ENCODE results near the gene HK3.

DNA sequence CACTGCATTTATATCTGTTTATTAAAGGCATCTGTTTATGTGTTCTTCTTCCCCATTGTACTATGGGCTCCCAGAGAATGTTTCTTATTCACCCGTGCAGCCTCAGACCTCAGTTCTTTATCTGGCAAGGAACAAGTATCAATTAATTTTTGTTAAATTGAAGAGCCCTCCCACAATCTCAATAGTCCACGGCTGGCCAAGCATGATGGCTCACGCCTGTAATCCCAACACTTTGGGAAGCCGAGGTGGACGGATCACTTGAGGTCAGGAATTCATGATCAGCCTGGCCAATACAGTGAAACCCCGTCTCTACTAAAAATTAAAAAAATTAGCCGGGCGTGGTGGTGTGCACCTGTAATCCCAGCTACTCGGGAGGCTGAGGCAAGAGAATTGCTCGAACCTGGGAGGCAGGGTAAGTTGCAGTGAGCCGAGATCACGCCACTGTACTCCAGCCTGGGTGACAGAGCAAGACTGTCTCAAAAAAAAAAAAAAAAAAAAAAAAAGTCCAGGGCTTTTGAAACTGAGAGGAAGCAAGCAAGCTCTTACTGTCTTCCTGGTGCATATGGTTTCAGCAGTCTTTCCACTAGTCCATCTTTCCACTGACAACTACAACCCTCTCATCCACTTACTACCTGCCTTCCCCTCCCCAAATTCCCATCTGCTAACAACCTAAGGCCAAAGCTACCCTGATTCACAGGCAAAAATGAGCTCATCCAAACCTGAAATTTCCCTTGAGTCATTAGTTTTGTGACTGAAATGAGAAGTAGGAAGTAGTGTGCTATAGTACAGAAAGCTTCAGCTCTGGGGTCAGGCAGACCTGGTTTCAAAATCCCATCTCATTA is 2.3 kb upstream of the HK3 start:
- TF ChIP-seq CTCF (IDR thresholded peaks at IDR 0.05) (no peak), POLR2A (IDR thresholded peaks at IDR 0.05) (no peak)

Data from right lobe of liver (tissue), 4 donors.